Measurements from ENCODE around the gene TMEM14B.
"Not testable (repeated sequence)": the region's sequence is repeated elsewhere in the genome, so short reads cannot be mapped to it uniquely, and the experiment has no call there.

Gene TMEM14B

DNA sequence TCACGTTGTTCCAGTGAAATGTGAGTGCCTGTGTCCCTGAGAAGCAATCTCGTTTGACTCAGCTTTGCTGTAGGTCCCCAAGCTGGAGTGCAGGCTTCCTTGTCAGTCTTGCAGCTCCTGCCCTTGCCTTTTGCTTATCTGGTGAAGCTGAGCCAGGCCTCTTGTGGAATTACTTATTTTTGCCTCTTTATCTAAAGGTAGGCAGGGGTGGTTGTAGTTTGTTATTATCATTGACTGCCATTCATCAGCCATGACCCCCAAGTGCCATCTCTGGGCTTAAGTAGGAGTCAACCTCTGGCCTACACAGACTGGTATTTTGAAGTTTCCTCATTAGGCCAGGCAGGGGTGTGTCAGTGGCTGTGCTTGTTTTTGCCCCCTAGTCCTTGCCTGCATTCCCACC, 2.1 kb downstream of the TMEM14B start:
- no peak for DNase-seq

DNA sequence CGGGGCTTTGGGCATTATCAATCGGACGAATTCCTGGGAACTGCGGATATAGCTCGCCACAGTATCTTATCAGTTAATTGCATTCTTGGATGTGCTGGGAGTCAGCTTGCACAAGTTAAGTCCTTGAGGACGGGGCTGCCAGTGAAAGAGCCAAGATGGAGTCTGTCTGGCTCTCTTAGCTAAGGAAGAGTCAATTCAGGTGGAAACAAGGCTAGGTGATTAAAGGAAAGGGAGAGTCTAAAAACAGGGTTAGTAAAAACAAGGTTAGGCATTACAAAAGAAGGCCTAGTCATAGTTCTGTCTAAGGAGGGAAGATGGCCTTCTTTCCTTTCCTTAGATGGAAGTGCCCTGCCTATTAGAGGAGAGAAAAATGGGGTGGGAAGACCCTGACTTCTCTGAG, 3.0 kb downstream of the TMEM14B start:
- not testable (repeated sequence) for DNase-seq

DNA sequence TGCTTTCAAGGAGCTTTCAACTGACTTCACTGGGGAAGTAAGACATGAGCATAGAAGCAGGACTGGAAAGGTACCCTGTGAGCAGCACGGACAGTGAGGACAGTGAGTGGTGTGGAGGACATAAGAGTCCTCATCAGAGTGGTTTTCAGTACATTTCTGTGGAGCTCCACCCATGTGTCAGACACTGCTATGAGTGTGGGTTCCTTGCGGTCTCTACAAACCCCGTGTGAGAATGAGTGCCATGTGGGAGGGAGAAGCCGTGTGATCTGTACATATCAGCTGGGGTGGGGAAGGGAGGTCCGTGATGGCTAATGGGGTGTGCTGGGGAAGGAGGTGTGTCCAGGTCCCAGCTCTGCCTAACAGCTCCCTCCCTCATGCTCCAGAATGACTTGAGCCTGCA, 4.2 kb downstream of the TMEM14B start:
- DNase-seq, result not testable (repeated sequence)

DNA sequence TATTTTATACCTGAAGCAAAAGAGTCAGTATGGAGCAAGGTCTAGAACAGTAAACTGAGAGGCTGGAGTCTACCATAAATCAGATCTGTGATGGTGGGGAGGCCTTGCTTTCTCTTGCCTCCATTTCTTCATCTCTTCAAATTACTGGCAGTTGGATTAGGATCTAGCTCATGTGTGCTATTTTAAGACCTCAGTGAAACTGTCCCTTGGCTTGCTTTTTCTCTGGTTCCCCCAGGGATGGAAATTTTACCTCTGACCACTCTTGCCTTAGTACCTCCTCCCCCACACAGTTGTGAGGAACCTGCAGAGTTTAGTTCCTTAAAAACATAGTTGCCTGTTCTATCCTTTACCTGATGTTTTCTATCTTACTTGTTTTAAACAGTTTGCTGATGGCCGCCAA, 8.5 kb downstream of the TMEM14B start:
- DNase-seq, result no peak

DNA sequence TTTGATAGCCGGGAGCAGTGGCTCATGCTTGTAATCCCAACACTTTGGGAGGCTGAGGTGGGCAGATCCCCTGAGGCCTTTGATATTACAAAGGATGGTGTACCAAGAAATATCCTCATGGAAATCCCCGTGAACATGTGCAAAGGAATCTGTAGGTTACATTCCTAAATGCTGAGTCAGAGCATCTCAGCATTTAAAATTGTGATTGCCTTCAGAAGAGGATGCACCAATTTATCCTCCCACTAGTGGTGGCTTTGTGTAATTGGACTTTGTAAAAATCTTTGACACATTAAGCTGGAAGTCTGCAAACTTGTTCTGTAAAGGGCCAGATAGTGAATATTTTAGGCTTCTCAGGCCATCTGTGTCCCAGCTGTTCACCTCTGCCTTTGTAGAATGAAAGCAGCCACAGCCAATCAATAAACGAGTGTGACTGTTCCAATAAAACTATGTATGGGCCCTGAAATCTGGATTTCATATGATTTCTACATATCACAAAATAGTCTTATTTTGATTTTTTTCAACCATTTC, 11.8 kb downstream of the TMEM14B start:
- DNase-seq, result no peak

DNA sequence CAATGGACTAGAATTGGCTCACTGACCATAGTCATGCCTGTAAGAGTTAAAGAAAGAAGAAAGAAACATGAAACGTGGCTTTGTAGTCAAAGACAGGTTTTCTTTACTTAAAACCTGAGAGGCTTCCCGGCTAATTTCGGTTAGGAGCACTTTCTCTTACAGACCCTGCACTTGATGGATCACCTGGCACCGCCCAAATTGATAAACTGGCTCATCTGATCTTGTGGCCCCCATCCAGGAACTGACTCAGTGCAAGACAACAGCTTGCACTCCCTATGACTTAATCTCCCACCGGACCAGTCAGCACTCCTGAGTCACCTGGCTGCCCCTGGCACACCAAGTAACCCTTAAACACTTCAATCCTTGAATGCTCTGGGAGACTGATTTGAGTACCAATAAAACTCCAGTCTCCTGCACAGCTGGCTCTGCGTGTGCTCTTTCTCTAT, 12.3 kb downstream of the TMEM14B start:
- no peak for DNase-seq

DNA sequence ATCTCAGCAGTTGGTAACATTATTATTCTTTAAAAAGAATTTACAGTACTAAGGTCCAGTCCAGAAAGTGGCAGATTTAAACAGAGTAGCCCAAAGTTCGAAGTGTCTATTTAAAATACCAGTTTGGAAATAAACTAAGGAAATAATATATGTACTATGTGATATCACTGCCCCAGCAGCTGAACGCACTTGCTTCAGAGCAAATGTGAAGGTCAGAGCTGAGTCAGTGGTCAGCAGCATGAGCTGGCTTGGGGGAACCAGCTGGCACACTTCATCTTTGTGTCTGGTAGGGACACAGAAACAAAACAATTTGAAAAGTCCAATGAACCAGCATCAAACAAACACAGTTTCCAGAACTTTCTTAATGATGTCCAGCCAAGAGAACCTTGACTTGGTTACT, 15.4 kb downstream of the TMEM14B start:
- no peak for DNase-seq

DNA sequence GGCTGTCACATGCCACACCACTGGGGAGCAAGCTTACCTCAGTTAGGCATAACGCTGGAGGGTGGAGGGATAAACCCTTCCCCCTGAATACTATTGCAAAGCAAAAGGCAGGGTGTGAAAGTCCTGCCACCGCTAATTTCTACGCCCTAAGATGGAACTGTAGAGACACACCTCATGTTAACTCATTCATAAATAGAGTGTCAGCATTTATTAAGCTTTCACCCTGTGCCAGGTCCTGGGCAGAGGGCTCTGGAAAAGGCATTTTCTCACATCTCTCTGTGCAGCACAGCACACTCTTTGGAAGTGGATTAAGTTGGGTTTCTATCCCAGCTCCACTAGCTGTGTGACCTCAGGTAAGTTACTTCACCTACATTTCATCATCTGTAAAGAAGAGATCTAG, 21.8 kb downstream of the TMEM14B start:
- DNase-seq, result no peak

DNA sequence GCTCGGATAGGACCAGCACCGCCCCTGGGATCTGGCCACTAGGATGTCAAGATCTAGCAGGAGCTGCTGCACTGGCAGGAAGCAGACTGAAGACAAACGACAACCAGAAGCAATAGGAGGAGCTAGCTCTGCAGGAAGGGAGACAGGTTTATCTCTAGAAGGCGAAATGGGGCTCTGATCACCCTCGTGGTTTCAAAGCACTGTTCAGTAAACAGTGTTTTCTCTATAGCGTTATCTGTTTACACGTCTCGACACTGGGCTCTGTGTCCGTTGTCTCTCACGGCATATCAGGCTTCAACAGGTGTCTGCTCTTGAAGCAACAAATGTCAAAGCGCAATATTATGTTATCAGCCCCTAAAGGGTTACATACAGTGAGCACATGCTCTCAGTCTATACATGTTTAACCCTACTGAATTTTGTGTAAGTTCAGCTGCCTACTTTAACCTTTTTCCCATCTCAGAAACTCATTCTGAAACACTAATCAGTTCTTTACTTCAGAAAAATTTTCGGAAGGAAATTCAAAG, 23.8 kb downstream of the TMEM14B start:
- DNase-seq, result no peak

DNA sequence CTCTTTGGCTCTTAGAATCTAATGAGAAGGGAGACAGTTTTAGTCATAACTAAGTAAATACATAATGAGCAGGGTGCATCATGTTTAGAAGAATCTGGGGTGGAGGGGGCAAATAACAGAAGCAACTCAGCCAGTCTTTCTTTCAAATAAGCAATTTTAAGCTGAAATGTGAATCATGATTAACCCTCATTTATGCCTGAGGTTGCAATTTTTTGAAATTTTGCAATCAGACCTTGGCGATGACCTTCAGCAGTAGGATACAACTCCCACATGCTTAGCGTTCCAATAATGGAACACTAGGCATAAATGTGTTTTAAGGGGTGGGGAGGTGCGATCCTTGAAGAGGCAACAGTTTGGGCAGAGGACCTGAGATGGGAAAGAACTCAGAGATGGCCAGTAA, 30.6 kb downstream of the TMEM14B start:
- no peak for DNase-seq

DNA sequence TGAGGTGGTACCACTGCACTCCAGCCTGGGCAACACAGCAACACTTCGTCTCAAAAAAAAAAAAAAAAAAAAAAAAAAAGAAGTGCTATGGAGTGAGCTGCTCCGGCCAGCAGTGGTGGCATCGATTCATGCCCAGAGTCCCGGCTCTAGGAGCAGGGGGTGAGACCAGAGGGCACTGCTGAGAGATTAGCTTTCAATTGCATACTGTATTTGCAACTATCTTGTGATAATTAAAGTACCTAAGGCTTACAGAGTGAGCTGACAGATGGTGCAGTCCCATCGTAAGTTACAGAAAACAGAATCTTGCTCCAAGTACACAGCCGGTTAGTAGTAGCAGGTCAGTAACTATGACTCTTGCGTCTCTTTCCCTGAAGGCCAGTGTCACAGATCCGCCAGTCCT, 31.5 kb downstream of the TMEM14B start:
- no peak for DNase-seq

DNA sequence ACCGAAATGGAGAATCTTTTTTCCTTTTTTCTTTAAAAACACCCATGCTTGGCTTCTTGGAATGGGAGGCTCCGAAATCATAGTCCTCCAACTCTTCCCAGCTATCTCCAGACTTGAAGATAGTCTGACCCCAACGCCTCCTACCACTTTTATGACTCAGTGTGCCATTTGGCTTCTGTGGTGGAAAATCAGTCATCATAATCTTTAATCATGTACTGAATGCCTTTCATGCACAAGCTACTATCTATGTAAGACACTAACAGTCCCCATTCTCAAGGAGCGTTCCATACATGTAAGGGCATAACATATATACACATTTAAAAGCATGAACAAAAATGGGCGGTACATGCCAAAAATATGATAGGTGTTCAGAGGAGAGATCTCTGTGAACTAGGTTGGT, 44.1 kb downstream of the TMEM14B start:
- DNase-seq, result no peak

DNA sequence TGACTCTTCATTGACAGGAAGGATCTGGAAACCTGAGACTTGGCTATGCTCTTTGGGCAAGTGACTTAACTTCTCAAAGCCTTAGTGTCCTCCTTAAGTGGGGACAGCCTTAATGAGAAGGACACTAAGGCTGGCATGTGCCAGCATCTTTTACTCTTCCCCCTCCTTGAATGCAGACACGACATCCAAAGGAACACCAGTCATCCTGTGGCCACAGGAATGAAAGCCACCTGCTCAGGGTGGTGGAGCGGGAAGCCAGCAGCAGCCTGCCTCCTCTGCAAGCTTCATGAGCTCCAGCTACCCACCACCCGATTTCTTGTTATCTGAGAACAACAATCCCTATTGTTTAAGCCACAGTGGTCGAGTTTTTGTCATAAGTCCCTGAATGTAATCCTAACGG, 44.5 kb downstream of the TMEM14B start:
- DNase-seq, result no peak

DNA sequence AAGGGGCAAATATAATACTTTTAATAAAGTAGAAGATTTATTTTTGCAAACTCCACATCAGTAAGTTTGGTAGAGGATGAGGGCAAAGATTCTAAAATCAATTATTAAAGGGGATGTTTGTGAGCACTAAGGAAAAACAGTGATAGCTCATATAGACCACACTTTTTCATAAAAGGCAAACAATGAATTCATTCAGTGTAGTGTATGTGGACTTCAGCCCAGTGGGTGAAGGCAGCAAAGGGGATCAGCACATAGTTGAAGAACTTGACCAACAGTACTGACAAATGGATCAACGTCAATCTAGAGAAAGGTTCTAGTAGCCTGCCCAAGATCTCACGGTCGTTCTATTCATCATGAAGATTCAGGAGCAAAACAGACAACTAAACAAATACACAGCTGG, 45.4 kb downstream of the TMEM14B start:
- no peak for DNase-seq

DNA sequence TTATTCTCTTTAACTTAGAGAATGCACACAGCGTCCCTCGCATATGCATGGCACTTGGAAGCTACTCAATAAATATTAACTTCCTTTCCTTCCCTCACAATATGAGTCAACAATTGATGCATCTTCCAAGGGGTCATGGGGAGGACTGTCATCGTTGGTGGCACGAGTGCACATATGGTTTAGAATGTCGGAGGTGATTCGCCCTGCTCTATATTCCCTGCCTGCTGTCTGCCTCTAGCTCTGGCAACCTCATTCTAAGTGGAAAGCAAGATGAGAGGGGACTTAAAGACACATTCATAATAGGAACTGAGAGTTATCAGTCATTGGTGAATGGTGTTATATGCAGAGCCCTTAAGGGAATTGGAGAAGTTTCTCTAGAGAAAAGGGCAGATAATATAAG, 46.1 kb downstream of the TMEM14B start:
- DNase-seq, result no peak

DNA sequence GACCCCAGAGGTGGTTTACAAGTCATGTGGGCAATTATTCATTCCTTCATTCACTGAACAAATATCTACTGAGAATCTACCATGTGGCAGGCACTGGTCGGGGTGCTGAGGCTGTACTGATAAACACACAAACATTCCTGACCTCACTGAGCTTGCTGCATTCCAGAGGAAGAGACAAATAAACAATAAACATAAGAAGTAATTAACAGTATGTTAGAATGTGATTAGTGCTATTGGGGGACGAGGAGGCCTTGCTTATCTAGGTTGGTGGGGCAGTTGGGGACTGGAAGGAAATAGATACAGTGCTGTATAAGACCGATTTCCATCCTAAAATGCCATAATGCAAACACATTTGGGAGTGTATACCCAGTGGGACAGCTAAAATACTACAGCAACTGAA, 46.6 kb downstream of the TMEM14B start:
- no peak for DNase-seq

DNA sequence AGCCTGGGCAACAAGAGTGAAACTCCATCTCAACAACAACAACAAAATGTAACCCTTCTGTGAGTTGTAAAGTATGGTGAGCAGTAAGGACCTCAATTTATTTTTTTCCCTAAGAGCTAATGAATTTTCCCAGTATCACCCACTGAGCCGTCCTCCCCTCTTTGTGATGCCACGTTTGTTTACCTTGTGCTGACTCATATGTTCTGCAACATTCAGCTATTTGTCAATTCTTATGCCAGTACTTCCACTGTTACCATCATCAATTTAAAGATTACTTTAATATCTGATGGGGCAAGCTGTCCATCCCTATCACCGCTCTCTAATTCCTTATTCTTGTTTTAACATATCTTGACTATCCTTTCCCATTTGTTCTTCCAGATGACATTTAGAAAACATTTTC, 53.2 kb downstream of the TMEM14B start:
- DNase-seq, result no peak

DNA sequence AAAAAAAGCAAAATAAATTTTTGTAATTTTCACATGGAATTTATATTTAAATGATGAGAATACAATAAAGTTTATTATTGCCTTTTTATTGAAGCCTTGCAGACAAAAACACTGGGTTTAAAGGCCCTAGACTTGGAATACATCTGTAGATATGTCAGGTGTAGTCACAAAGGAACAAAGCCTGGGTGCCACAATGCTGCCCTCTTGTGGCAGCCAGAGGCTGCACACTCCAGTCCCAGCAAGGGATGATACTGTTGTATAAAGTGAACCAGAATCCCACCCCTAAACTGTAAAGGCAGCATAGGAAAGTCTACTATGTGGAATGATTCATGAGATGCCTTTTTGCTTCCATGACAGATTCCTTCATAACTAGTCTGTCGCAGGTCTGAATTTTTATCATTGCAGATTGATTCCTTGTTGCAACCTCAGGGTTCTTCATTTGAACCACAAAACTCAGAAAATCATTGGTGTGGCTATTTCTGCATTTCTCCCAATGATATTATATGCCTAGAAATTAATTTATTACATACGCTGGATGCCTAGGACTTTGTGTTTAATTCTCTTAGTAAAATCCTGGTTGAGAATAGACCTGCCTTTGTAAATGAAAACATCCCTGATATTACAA, 53.7 kb downstream of the TMEM14B start:
- peak; percentile 22 to 47 for DNase-seq
